GM21529 (cell line): ENCODE data around the gene KCNJ10.
A peak's percentile ranks its signal among the peaks of the same experiment; 100 is the strongest.
"Not testable (repeated sequence)": the region's sequence is repeated elsewhere in the genome, so short reads cannot be mapped to it uniquely, and the experiment has no call there.

Experiments
- ATAC-seq: cut with Tn5 transposase; IDR thresholded peaks from one replicate; pipeline ENCODE4 v1.9.1; 2021; ENCODE audit not compliant: unreplicated experiment

Gene KCNJ10

GRCh38 chr1:160069460-160070231 is at the start of gene KCNJ10:
Gene KCNJ10 (minus strand): TSS chr1:160070160. CDS start chr1:160042532, 27,628 bp downstream.
- ATAC-seq, result no peak

- ATAC-seq, result no peak
Measured at GRCh38 chr1:160118928-160119327, 49.0 kb upstream of the KCNJ10 start.

GRCh38 chr1:160117709-160118183 is 47.8 kb upstream of the KCNJ10 start:
- no peak for ATAC-seq

- no peak for ATAC-seq
Measured at GRCh38 chr1:160117300-160117699, 47.3 kb upstream of the KCNJ10 start.

- ATAC-seq, result no peak
Measured at GRCh38 chr1:160116283-160117147, 46.6 kb upstream of the KCNJ10 start.

- ATAC-seq, result no peak
Measured at GRCh38 chr1:160115545-160116282, 45.8 kb upstream of the KCNJ10 start, which contains the start of gene ATP1A2. Gene ATP1A2 (plus strand): TSS chr1:160115759. CDS start chr1:160115862, 103 bp downstream.

GRCh38 chr1:160114085-160114484 is 44.1 kb upstream of the KCNJ10 start:
- no peak for ATAC-seq

GRCh38 chr1:160113407-160113806 is 43.4 kb upstream of the KCNJ10 start:
- ATAC-seq, result no peak

GRCh38 chr1:160112357-160112756 is 42.4 kb upstream of the KCNJ10 start:
- ATAC-seq, result no peak

GRCh38 chr1:160111462-160111861 is 41.5 kb upstream of the KCNJ10 start:
- not testable (repeated sequence) for ATAC-seq

GRCh38 chr1:160109686-160110085 is 39.7 kb upstream of the KCNJ10 start:
- ATAC-seq, result no peak

- ATAC-seq, result no peak
Measured at GRCh38 chr1:160108888-160109662, 39.1 kb upstream of the KCNJ10 start.

GRCh38 chr1:160107512-160107911 is 37.6 kb upstream of the KCNJ10 start:
- no peak for ATAC-seq

GRCh38 chr1:160105155-160105554 is 35.2 kb upstream of the KCNJ10 start:
- no peak for ATAC-seq

- no peak for ATAC-seq
Measured at GRCh38 chr1:160104486-160104885, 34.5 kb upstream of the KCNJ10 start.

- no peak for ATAC-seq
Measured at GRCh38 chr1:160103658-160104408, 33.9 kb upstream of the KCNJ10 start.

- no peak for ATAC-seq
Measured at GRCh38 chr1:160101717-160102522, 32.0 kb upstream of the KCNJ10 start.

- ATAC-seq, result peak; percentile 32
Measured at GRCh38 chr1:160101037-160101716, 31.2 kb upstream of the KCNJ10 start.
